A673 (cell line): Measurements from ENCODE around the gene LCN10. TPM values are rescaled to one million over a fixed set of nuclear protein-coding genes. Genes with fewer than 3 reads are reported as not detected.
"Not testable (repeated sequence)": the region's sequence is repeated elsewhere in the genome, so short reads cannot be mapped to it uniquely, and the experiment has no call there.

ENCODE experiments used
- BruUV-seq: library from RNA; stranded (reverse); fragments of 400-500 nt; replicated peaks from 2 replicates; lab custom pipeline; 2021; lab: Mats Ljungman, UMichigan
- CTCF ChIA-PET: fragments of 300-600 bp; sonication (Branson Sonifier 250); formaldehyde crosslinking; loops from one replicate; lab custom pipeline; 2022; ENCODE audit warnings: antibody characterized with exemption; lab: Charles Lee
- POLR2A ChIA-PET: fragments of 300-600 bp; sonication (Branson Sonifier 250); formaldehyde crosslinking; loops from one replicate; lab custom pipeline; 2022; ENCODE audit warnings: antibody characterized with exemption; ENCODE audit not compliant: low non-redundant PET; lab: Charles Lee
- DNase-seq: peaks from one replicate; pipeline ENCODE4 v3.0.0-alpha.2; 2015; ENCODE audit warnings: low spot score
- H3K27ac ChIP-seq: fragments of 200-600 bp; sonication (generic); 2 replicates; pipeline ENCODE4 v1.5.1; 2016; ENCODE audit warnings: mixed run types, low read depth, mild to moderate bottlenecking, mixed read lengths, antibody characterized with exemption, low read length; ENCODE audit not compliant: poor library complexity, severe bottlenecking
- H3K27me3 ChIP-seq: fragments of 200-600 bp; sonication (generic); replicated peaks from 2 replicates; pipeline ENCODE4 v1.6.1; 2017; ENCODE audit warnings: mixed run types, low read depth, mild to moderate bottlenecking, mixed read lengths, antibody characterized with exemption, low read length; ENCODE audit not compliant: insufficient read depth, poor library complexity
- H3K36me3 ChIP-seq: fragments of 200-600 bp; sonication (generic); 2 replicates; pipeline ENCODE4 v1.6.1; 2016; ENCODE audit warnings: mixed run types, mild to moderate bottlenecking, mixed read lengths, antibody characterized with exemption, low read length; ENCODE audit not compliant: insufficient read depth, poor library complexity, severe bottlenecking
- H3K4me1 ChIP-seq: fragments of 200-600 bp; sonication (generic); 2 replicates; pipeline ENCODE4 v1.6.1; 2017; ENCODE audit warnings: mixed run types, mild to moderate bottlenecking, mixed read lengths, antibody characterized with exemption, low read length; ENCODE audit not compliant: insufficient read depth, poor library complexity, severe bottlenecking
- H3K4me3 ChIP-seq: fragments of 200-600 bp; sonication (generic); 2 replicates; pipeline ENCODE4 v1.5.1; 2016; ENCODE audit warnings: low read depth, mixed run types, mild to moderate bottlenecking, mixed read lengths, low read length; ENCODE audit not compliant: poor library complexity, severe bottlenecking
- H3K9me3 ChIP-seq: fragments of 200-600 bp; sonication (generic); 2 replicates; pipeline ENCODE4 v1.6.1; 2016; ENCODE audit warnings: mixed run types, low read depth, mild to moderate bottlenecking, mixed read lengths, antibody characterized with exemption, low read length; ENCODE audit not compliant: poor library complexity, severe bottlenecking
- CTCF ChIP-seq: fragments of 300-800, 200-600 bp; sonication (generic); conservative IDR thresholded peaks from 2 replicates; pipeline ENCODE4 v1.5.1; 2017; ENCODE audit warnings: low read depth, mild to moderate bottlenecking, antibody characterized with exemption, low read length, moderate library complexity, mixed read lengths
- EZH2 ChIP-seq: fragments of 200-600 bp; sonication (generic); IDR thresholded peaks from 2 replicates; pipeline ENCODE4 v1.6.1; 2017; ENCODE audit warnings: borderline replicate concordance, low read depth, mild to moderate bottlenecking, mixed read lengths, antibody characterized with exemption, low read length; ENCODE audit not compliant: poor library complexity, severe bottlenecking
- intact Hi-C: fragments of 100-400 bp; cut with micrococcal nuclease; formaldehyde crosslinking; loops from one replicate; pipeline ENCODE4 v1.10.0; 2022; ENCODE audit not compliant: unreplicated experiment
- total RNA-seq: library from RNA; stranded (reverse); gene quantifications from 2 replicates; pipeline ENCODE4 v1.2.3, GENCODE V29; 2021

Gene LCN10
- total RNA-seq, 1 experiment from 2014 or later: 0.15 TPM

GRCh38 chr9:136787690-136788400 lies 45.1 kb upstream of the LCN10 start:
- Histone ChIP-seq H3K4me3 (no peak overlapping the region), H3K27me3 (no peaks in the 10 kb centered on the region), H3K4me1 (peaks cover 16% of the 10 kb centered on the region), H3K36me3 (no peaks in the 10 kb centered on the region), H3K27ac (no peak overlapping the region), H3K9me3 (no peaks in the 10 kb centered on the region)
- no TSS peak for BruUV-seq
- intact Hi-C loops: loop anchor here (1.0 kb wide), 1 partner anchor 247 kb away; no protein-coding TSS in a partner anchor
- DNase-seq: peak; percentile 82
- peak; percentile 85 for TF ChIP-seq CTCF
- no peak for TF ChIP-seq EZH2
- ChIA-PET CTCF (no interaction called here), POLR2A (no interaction called here)

GRCh38 chr9:136786983-136787382 lies 44.2 kb upstream of the LCN10 start:
- H3K9me3 ChIP-seq, H3K4me3 ChIP-seq, H3K27ac ChIP-seq, H3K27me3 ChIP-seq, H3K36me3 ChIP-seq, DNase-seq, POLR2A ChIA-PET, BruUV-seq: not testable (repeated sequence)
- CTCF ChIA-PET: interaction anchor here (1.2 kb wide), 2 partner anchors 23 to 248 kb away, joined by 3 to 5 read pairs; partner anchors contain the start of gene LCN15
- peaks cover 11% of the 10 kb centered on the region for H3K4me1 ChIP-seq
- intact Hi-C loops: loop anchor here (1.0 kb wide), 1 partner anchor 248 kb away; no protein-coding TSS in a partner anchor

GRCh38 chr9:136786451-136786850 lies 43.7 kb upstream of the LCN10 start:
- DNase-seq: no peak
- Histone ChIP-seq H3K27me3 (no peaks in the 10 kb centered on the region), H3K4me3 (no peak overlapping the region), H3K36me3 (no peaks in the 10 kb centered on the region), H3K9me3 (no peaks in the 10 kb centered on the region), H3K27ac (no peak overlapping the region), H3K4me1 (peaks cover 6% of the 10 kb centered on the region)
- ChIA-PET POLR2A (no interaction called here), CTCF (interaction anchor here (1.2 kb wide), 2 partner anchors 22 to 249 kb away, joined by 3 to 5 read pairs; partner anchors contain the start of gene LCN15)
- intact Hi-C loops: no loop called here
- TF ChIP-seq CTCF: no peak
- no TSS peak for BruUV-seq

GRCh38 chr9:136785565-136786355 lies 43.0 kb upstream of the LCN10 start:
- intact Hi-C loops, POLR2A ChIA-PET, DNase-seq, H3K9me3 ChIP-seq, H3K4me3 ChIP-seq, H3K36me3 ChIP-seq, H3K27ac ChIP-seq, H3K27me3 ChIP-seq, H3K4me1 ChIP-seq, BruUV-seq: not testable (repeated sequence)
- CTCF ChIA-PET: interaction anchor here (0.8 to 1.2 kb wide), 3 partner anchors 22 to 725 kb away, joined by 3 to 5 read pairs (median 3); partner anchors contain the start of gene LCN15
